Esophagus muscularis mucosa (tissue), 3 donors: ENCODE measurements around the gene URB1.

ENCODE experiments used
- CTCF ChIP-seq, 3 experiments: fragments of 200-600 bp in 2 of 3; fragments of 450-650 bp in 1 of 3; sonication (generic) in 2 of 3; IDR thresholded peaks; one replicate each; pipeline ENCODE4 v1.5.1; 2017 to 2019; ENCODE audit warnings: antibody characterized with exemption in 3 of 3, mild to moderate bottlenecking in 2 of 3, moderate library complexity in 1 of 3
- POLR2AphosphoS5 ChIP-seq, 2 donors: sonication (generic); formaldehyde crosslinking; IDR thresholded peaks; one replicate each; pipeline ENCODE4 v1.6.1; 2017; ENCODE audit warnings: antibody characterized with exemption in 2 of 2

GRCh38 chr21:32332463-32332951 lies 60.3 kb downstream of the URB1 start:
- TF ChIP-seq CTCF (IDR thresholded peaks at IDR 0.05) (no peak), POLR2AphosphoS5 (IDR thresholded peaks at IDR 0.05) (no peak)
